Omental fat pad (tissue), 4 donors: ENCODE results near the gene SYT2. TPM values are rescaled to one million over a fixed set of nuclear protein-coding genes. Genes with fewer than 3 reads are reported as not detected.
"Not testable (repeated sequence)": the region's sequence is repeated elsewhere in the genome, so short reads cannot be mapped to it uniquely, and the experiment has no call there.

Experiments
- ATAC-seq: fragments of 150-250 bp; one replicate; pipeline ENCODE4 v1.9.1; 2016; ENCODE audit warnings: mild to moderate bottlenecking, moderate library complexity; ENCODE audit not compliant: low FRiP score
- DNase-seq: peaks from one replicate; pipeline ENCODE4 v3.0.0-alpha.2; 2019; ENCODE audit warnings: low spot score
- CTCF ChIP-seq, 3 donors: fragments of 450-650 bp; IDR thresholded peaks; one replicate each; pipeline ENCODE4 v1.5.1; 2016 to 2017; ENCODE audit warnings: antibody characterized with exemption in 3 of 3, mild to moderate bottlenecking in 3 of 3, moderate library complexity in 2 of 3
- total RNA-seq, 4 donors: library from RNA; depleted of rRNA; stranded (reverse); fragments of >200 nt; gene quantifications; one replicate each; pipeline ENCODE4 v1.1.0, GENCODE V29; 2016

Gene SYT2
- total RNA-seq, 4 donors from 2014 or later = 0.12 TPM; not detected in 3

- ATAC-seq = peak; percentile 85
Observed at GRCh38 chr1:202553560-202554038, 156.7 kb downstream of the SYT2 start.

GRCh38 chr1:202553078-202553477, 157.2 kb downstream of the SYT2 start:
- DNase-seq, ATAC-seq: not testable (repeated sequence)

More at GRCh38 chr1:202553560-202554038, 156.7 kb downstream of the SYT2 start:
- DNase-seq = no peak
- no peak for TF ChIP-seq CTCF (IDR thresholded peaks at IDR 0.05)

- not testable (repeated sequence) for ATAC-seq
Observed at GRCh38 chr1:202552615-202553014, 157.6 kb downstream of the SYT2 start.

GRCh38 chr1:202551683-202552082, 158.6 kb downstream of the SYT2 start:
- DNase-seq (no peak), ATAC-seq (no peak)
- no peak for TF ChIP-seq CTCF (IDR thresholded peaks at IDR 0.05)

More at GRCh38 chr1:202552615-202553014, 157.6 kb downstream of the SYT2 start:
- DNase-seq = not testable (repeated sequence)

GRCh38 chr1:202550088-202550487, 160.2 kb downstream of the SYT2 start:
- ATAC-seq, DNase-seq: not testable (repeated sequence)

- ATAC-seq (no peak), DNase-seq (no peak)
- TF ChIP-seq CTCF (IDR thresholded peaks at IDR 0.05) = no peak
Observed at GRCh38 chr1:202547215-202547614, 163.0 kb downstream of the SYT2 start.

- not testable (repeated sequence) for ATAC-seq, DNase-seq
Observed at GRCh38 chr1:202546796-202547195, 163.5 kb downstream of the SYT2 start.

GRCh38 chr1:202546377-202546776, 163.9 kb downstream of the SYT2 start:
- ATAC-seq, DNase-seq: not testable (repeated sequence)

GRCh38 chr1:202545647-202546303, 164.5 kb downstream of the SYT2 start:
- not testable (repeated sequence) for DNase-seq, ATAC-seq

- ATAC-seq, DNase-seq: not testable (repeated sequence)
Observed at GRCh38 chr1:202544766-202545449, 165.3 kb downstream of the SYT2 start.

GRCh38 chr1:202543537-202543936, 166.7 kb downstream of the SYT2 start:
- not testable (repeated sequence) for DNase-seq, ATAC-seq

GRCh38 chr1:202542415-202542814, 167.8 kb downstream of the SYT2 start:
- not testable (repeated sequence) for DNase-seq, ATAC-seq

GRCh38 chr1:202540858-202541257, 169.4 kb downstream of the SYT2 start:
- not testable (repeated sequence) for ATAC-seq, DNase-seq
